Mammary epithelial cell (primary cell): ENCODE results near the gene ATXN1.

Experiments used
- CTCF ChIP-seq, 2 donors: IDR thresholded peaks in 1 of 2; conservative IDR thresholded peaks in 1 of 2; 2 replicates each; pipeline ENCODE4 v1.5.1; 2011 to 2012; ENCODE audit warnings: inconsistent platforms in 2 of 2, low read length in 2 of 2, mild to moderate bottlenecking in 2 of 2, control low read depth in 1 of 2, low read depth in 1 of 2; ENCODE audit not compliant: insufficient read depth in 1 of 2; ENCODE audit errors: extremely low read depth in 1 of 2
- EZH2 ChIP-seq: IDR thresholded peaks from 2 replicates; pipeline ENCODE4 v1.6.1; 2012; ENCODE audit warnings: low read length, inconsistent platforms, borderline replicate concordance

GRCh38 chr6:16264785-16265184 is 496.5 kb downstream of the ATXN1 start:
- TF ChIP-seq CTCF (conservative IDR thresholded peaks at IDR 0.05 in 1 of 2, IDR thresholded peaks at IDR 0.05 in 1 of 2; ENCODE audit: extremely low read depth in 1 of 2, insufficient read depth in 1 of 2, low read depth in 1 of 2, low read length in 2 of 2) (no peak), EZH2 (no peak)
